GM18499 (cell line): ENCODE results near the gene RAD23A.
A peak's percentile ranks its signal among the peaks of the same experiment; 100 is the strongest.
"Not testable (repeated sequence)": the region's sequence is repeated elsewhere in the genome, so short reads cannot be mapped to it uniquely, and the experiment has no call there.

ENCODE experiments used
- ATAC-seq: cut with Tn5 transposase; IDR thresholded peaks from one replicate; pipeline ENCODE4 v1.9.1; 2021; ENCODE audit warnings: moderate number of reproducible peaks; ENCODE audit not compliant: insufficient read depth, unreplicated experiment

RAD23A gene

DNA sequence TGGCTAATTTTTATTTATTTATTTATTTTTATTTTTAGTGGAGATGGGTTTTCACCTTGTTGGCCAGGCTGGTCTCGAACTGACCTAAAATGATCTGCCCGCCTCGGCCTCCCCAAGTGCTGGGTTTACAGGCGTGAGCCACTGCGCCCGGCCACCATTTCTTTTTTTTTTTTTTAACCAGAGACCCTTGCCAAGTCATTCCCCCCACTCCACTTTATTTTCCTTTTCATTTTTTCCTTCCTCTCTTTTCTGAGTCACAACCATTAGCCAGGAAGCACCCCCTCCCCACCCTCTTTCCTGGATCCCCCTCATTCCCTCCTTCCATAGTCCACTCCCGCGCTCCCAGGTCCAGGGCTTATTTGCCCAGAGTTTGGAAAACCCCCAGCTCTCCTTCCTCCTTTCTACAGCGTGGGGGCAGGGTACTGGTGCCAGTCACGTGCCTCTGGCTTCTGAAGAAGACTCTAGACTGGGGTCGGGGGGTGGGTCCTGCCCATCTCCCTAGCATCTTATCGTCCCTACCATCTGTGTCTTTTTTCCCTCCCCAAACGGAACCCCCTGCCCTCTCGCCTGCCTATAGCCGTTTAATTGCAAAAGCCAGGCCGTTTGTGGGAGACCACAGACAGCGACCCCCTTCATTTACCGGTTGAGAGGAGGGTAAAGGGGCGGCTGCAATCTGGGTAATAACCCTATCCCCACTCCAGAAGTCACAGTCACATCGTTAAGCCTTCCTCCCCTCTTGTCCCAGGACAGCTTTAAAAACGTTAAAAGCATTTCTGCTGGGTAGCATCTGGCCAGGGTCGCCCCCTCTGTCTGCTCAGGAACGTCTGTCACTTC lies 8.4 kb upstream of the RAD23A start:
- no peak for ATAC-seq

DNA sequence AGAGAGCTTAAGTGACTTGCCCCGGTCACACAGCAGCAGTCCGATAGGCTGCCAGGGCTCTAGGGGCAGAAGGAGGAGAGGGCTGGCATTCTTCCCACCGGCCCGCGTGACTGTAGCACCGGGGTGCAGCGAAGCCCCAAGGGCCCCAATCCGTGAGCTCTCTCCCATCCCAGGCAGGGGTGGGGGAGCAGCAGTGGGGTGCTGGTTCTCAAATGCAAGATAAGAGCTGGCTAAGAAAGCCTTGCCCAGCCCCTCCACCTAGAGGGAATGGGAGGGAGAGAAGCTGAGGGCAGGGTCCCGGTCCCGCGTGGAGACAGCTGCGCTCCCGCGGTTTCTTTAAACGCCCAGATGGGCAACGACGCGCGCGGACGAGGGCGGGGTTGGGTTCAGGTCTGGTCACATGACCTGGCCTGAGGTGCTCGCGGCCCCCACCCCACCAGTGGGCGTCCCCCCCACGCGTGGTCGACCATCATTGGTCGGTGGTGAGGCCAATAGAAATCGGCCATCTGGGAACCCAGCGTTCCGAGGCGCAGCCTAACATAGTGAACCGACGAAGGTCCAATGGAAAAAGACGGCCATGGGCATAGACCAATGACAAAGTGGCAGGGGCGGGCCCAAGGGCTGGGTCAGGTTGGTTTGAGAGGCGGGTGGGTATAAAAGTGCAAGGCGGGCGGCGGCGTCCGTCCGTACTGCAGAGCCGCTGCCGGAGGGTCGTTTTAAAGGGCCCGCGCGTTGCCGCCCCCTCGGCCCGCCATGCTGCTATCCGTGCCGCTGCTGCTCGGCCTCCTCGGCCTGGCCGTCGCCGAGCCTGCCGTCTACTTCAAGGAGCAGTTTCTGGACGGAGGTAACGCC lies 7.5 kb upstream of the RAD23A start, which contains the start of gene CALR:
CALR (plus strand) TSS at position 683 of the 852 bp plus-strand sequence; CDS start at position 754, 71 bp downstream.
- peak; percentile 64 for ATAC-seq

- ATAC-seq: peak; percentile 9
Observed at GRCh38 chr19:12938779-12939601, 6.7 kb upstream of the RAD23A start.

GRCh38 chr19:12939975-12940423 lies 5.7 kb upstream of the RAD23A start:
- no peak for ATAC-seq

DNA sequence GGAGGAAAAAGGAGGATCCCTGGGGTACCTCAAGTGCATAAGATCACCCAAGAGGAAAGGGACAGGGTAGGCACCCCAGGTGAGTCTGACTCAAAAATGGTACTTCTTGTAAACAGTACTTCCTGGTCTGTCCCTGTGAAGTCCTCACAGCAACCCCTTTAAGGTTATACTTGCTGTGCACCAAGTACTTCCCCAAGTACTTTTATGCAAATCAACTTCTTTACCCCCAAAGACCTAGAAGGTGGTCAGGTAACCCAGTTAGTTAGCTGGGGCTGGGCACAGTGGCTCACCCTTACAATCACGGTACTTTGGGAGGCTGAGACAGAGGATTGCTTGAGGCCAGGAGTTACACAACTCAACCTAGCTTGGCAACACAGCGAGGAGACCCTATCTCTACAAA lies 4.8 kb upstream of the RAD23A start:
- no peak for ATAC-seq

GRCh38 chr19:12943437-12944044 lies 2.1 kb upstream of the RAD23A start:
- no peak for ATAC-seq

DNA sequence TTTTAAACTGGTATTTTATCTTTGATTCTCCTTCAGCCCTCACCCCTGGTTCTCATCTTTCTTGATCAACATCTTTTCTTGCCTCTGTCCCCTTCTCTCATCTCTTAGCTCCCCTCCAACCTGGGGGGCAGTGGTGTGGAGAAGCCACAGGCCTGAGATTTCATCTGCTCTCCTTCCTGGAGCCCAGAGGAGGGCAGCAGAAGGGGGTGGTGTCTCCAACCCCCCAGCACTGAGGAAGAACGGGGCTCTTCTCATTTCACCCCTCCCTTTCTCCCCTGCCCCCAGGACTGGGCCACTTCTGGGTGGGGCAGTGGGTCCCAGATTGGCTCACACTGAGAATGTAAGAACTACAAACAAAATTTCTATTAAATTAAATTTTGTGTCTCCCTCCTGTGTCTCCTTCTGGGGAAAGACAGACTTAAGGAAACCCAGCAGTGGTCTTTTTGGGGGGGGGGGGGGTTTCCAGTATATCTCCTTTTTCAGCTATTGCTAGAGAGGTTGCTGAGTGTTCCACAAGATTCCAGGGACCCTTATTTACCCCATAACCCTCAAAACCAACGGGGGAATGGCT lies 1.5 kb upstream of the RAD23A start:
- no peak for ATAC-seq

DNA sequence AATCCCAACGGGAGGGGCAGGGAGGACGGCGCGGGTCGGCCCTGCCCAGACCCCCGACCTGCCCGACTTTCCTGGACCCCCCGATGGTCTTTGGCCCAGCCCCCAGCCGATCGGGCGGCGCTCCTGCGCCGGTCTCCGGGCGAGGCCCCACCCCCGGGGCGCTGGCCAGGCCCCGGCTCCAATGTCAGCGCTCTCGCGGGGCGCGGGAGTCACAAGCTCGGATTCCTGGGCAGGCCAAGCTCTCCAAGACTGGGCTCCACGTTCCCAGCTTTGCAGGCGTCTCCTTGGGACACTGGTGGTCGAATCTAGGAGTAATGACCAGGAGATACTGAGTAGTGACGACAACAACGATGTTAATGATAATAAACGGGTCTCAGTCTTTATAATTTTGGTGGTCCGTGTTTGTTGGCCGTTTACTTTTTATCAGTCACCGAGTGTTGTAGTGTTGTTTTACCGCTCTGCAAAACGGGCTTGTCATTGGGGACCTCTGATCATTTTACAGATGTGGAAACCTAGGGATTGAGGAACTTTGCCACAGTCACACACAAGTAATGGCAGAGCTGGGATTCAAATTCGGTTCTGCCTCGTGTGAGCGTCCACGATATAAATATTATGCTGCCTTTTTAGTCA lies 545 bp downstream of the RAD23A start:
- ATAC-seq: no peak

DNA sequence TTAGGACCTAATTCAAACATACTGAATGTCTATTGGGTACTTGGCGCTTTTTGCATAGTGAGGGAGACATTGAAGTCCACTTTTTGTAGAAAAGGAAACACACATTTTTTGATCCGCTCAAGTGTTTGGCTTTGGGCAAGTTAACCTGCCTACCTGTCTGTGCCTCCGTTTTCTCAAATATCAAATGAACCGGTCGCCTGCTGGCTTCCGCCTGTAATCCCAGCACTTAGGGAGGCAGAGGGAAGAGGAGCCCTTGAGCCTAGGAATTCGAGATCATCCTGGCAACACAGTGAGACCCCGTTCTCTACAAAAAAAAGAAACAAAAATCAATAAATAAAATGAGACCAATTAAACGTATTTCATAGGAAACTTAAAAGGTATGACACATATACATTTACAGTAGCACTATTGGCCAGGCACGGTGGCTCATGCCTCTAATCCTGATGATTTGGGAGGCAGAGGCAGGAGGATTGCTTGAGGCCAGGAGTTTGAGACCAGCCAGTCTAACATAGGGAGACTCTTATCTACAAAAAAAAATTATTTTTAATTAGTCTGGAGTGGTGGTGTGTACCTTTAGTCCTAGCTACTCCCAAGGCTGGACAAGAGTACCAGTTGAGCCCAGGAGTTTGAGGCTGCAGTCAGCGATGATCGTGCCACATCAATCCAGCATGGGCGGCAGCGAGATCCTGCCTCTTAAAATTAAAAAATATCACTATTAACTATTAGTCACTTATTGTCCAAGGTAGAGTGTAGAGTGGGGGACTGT lies 1.3 kb downstream of the RAD23A start:
- ATAC-seq: no peak

DNA sequence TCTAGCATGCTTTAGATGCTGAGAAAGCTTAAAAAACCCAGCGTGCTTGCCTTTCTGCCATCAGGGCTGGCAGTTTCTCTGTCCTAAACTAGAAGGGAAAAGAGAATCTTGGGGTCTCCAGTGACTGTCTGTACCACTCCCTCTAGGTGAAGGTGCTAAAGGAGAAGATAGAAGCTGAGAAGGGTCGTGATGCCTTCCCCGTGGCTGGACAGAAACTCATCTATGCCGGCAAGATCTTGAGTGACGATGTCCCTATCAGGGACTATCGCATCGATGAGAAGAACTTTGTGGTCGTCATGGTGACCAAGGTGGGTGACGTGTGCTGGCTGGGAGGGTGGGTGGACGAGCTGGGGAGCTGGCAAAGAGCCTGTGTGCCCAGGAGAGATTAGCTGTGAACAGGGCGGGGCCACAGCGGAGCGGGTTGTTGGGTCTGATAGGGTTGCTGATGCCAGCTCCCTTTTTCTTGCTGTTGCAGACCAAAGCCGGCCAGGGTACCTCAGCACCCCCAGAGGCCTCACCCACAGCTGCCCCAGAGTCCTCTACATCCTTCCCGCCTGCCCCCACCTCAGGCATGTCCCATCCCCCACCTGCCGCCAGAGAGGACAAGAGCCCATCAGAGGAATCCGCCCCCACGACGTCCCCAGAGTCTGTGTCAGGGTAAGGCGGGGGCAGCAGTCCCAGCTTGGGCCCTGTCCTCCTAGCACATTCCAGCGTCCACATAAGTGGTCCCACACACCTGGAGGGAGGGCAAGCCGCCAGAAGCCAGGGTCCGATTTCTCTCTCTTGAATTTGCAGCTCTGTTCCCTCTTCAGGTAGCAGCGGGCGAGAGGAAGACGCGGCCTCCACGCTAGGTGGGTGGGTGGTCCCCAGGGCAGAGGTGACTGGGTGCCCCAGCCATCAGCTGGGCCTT lies 2.3 kb downstream of the RAD23A start:
- no peak for ATAC-seq

- ATAC-seq: no peak
Observed at GRCh38 chr19:12948612-12949362, 3.1 kb downstream of the RAD23A start.

DNA sequence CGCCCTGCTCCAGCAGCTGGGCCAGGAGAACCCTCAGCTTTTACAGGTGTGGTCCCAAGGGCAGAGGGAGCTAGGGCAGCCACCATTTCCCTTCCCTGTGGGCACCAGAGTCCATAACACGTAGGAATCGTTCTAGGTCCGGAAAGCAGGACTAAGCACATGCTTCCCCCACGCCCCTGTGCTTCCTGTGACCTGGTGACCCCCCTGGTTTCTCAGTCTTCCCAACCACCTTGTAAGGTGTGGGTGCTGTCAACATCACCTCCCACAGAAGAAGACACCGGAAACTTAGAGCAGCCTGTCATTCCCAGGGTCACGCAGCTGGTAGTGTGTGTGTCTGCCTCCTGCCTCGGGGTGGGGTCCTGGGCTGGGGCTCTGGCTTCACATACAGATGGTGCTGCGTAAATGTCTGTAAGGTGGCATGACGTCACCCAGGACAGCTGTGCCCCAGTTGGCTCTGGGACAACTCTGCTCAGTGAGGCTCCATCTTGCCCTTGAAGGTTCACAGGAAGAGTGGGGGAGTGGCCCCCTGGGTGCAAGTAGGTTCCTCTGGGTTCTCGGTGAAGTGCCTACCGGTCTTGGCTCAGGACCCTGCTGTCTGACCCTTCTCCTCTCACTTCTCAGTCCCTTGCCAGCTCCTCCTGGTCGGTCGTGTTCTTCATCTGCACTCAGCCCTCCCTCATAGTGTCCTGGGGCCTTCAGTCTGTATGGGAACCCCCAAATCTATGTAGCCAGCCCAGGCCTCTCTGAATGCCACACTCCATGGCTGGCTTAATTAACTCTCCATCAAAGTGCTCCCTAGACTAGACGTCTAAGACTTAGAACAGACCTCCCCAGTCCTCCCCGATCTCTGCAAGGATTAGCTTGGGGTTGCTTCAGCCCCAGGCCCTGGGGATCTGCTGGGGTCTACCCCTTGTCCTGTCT lies 4.0 kb downstream of the RAD23A start:
- no peak for ATAC-seq

- not testable (repeated sequence) for ATAC-seq
Observed at GRCh38 chr19:12952050-12952449, 6.4 kb downstream of the RAD23A start.

- ATAC-seq: no peak
Observed at GRCh38 chr19:12952488-12953137, 7.0 kb downstream of the RAD23A start.

DNA sequence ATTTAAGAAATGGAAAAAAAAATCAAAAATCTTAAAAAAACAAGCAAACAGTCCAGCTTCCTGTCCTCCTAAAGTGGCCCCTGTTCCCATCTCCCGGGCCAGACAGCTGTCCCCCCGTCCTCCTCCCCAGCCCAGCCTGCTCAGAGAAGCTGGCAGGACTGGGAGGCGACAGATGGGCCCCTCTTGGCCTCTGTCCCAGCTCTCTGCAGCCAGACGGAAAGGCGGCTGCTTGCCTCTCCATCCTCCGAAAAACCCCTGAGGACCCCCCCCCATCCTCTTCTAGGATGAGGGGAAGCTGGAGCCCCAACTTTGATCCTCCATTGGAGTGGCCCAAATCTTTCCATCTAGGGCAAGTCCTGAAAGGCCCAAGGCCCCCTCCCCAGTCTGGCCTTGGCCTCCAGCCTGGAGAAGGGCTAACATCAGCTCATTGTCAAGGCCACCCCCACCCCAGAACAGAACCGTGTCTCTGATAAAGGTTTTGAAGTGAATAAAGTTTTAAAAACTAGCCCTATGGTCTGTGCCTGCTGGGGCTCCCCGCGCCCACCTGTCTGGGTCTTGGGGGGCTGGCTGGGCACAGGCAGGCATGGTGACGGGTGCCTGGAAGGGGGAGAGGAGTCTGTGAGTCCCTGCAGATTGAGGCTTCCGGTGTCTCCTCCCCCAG lies 7.6 kb downstream of the RAD23A start:
- no peak for ATAC-seq
